MM.1S (cell line): ENCODE measurements around the gene KCNMA1.

Experiments
- DNase-seq: peaks from one replicate; pipeline ENCODE4 v3.0.0-alpha.2; 2015
- H2AFZ ChIP-seq: fragments of 300-600 bp; sonication (generic); 2 replicates; pipeline ENCODE4 v1.6.0; 2016; ENCODE audit warnings: antibody characterized with exemption, low read length
- H3F3A ChIP-seq: fragments of 300-600 bp; sonication (generic); 2 replicates; pipeline ENCODE4 v1.6.1; 2016; ENCODE audit warnings: mild to moderate bottlenecking, antibody characterized with exemption, low read length, moderate library complexity, mixed read lengths; ENCODE audit not compliant: insufficient read depth
- H3K27ac ChIP-seq: fragments of 300-600 bp; sonication (generic); 2 replicates; pipeline ENCODE4 v1.5.1; 2016; ENCODE audit warnings: mild to moderate bottlenecking, low read length
- H3K27me3 ChIP-seq: fragments of 300-600 bp; sonication (generic); replicated peaks from 2 replicates; pipeline ENCODE4 v1.6.0; 2016; ENCODE audit warnings: low read length; ENCODE audit not compliant: insufficient read depth
- H3K36me3 ChIP-seq: fragments of 300-600 bp; sonication (generic); replicated peaks from 2 replicates; pipeline ENCODE4 v1.6.1; 2016; ENCODE audit warnings: mild to moderate bottlenecking, low read length, mixed read lengths; ENCODE audit not compliant: insufficient read depth
- H3K4me1 ChIP-seq: fragments of 300-600 bp; sonication (generic); 2 replicates; pipeline ENCODE4 v1.6.1; 2016; ENCODE audit warnings: low read length, mixed read lengths
- H3K4me2 ChIP-seq: fragments of 300-600 bp; sonication (generic); 2 replicates; pipeline ENCODE4 v1.6.0; 2016; ENCODE audit warnings: low read depth, low read length
- H3K4me3 ChIP-seq: fragments of 300-600 bp; sonication (generic); 2 replicates; pipeline ENCODE4 v1.5.1; 2016; ENCODE audit warnings: low read length, mixed read lengths
- H3K79me2 ChIP-seq: fragments of 300-600 bp; sonication (generic); 2 replicates; pipeline ENCODE4 v1.6.1; 2016; ENCODE audit warnings: mixed run types, low read length, mixed read lengths
- H3K9ac ChIP-seq: fragments of 300-600 bp; sonication (generic); 2 replicates; pipeline ENCODE4 v1.6.1; 2016; ENCODE audit warnings: low read length, mixed read lengths
- H3K9me2 ChIP-seq: fragments of 300-600 bp; sonication (generic); replicated peaks from 2 replicates; pipeline ENCODE4 v1.6.1; 2016; ENCODE audit warnings: mild to moderate bottlenecking, low read length, mixed read lengths; ENCODE audit not compliant: insufficient read depth
- H3K9me3 ChIP-seq: fragments of 300-600 bp; sonication (generic); replicated peaks from 2 replicates; pipeline ENCODE4 v1.6.1; 2016; ENCODE audit warnings: mild to moderate bottlenecking, low read length, mixed read lengths; ENCODE audit not compliant: insufficient read depth
- H4K20me1 ChIP-seq: fragments of 300-600 bp; sonication (generic); 2 replicates; pipeline ENCODE4 v1.6.1; 2016; ENCODE audit warnings: mild to moderate bottlenecking, low read length, moderate library complexity, mixed read lengths; ENCODE audit not compliant: insufficient read depth
- CTCF ChIP-seq: fragments of 300-600 bp; sonication (generic); IDR thresholded peaks from 2 replicates; pipeline ENCODE4 v1.5.1; 2016; ENCODE audit warnings: antibody characterized with exemption, low read length, mixed read lengths
- EZH2 ChIP-seq: fragments of 300-600 bp; sonication (generic); optimal IDR thresholded peaks from 2 replicates; pipeline ENCODE3; 2017; ENCODE audit warnings: low read depth, mild to moderate bottlenecking, antibody characterized with exemption, low read length, mixed read lengths
- EZH2phosphoT487 ChIP-seq: fragments of 300-600 bp; sonication (generic); IDR thresholded peaks from 2 replicates; pipeline ENCODE4 v1.6.1; 2018; ENCODE audit warnings: antibody characterized with exemption, low read length

KCNMA1 gene

GRCh38 chr10:77383861-77384553, 253.6 kb downstream of the KCNMA1 start:
- Histone ChIP-seq H3K36me3 (no peaks in the 10 kb centered on the region), H2AFZ (no peak overlapping the region), H3K4me3 (no peak overlapping the region), H3K79me2 (no peaks in the 10 kb centered on the region), H3K4me1 (no peaks in the 10 kb centered on the region), H3K27ac (no peak overlapping the region), H3K9ac (no peak overlapping the region), H3F3A (no peaks in the 10 kb centered on the region), H3K4me2 (no peak overlapping the region), H3K9me2 (no peaks in the 10 kb centered on the region), H4K20me1 (no peaks in the 10 kb centered on the region), H3K27me3 (no peaks in the 10 kb centered on the region), H3K9me3 (no peaks in the 10 kb centered on the region)
- DNase-seq: no peak
- TF ChIP-seq EZH2 (no peak), EZH2phosphoT487 (no peak), CTCF (no peak)

GRCh38 chr10:77381750-77382149, 255.9 kb downstream of the KCNMA1 start:
- Histone ChIP-seq H3F3A (no peaks in the 10 kb centered on the region), H3K9me2 (no peaks in the 10 kb centered on the region), H3K27ac (no peak overlapping the region), H3K4me3 (no peak overlapping the region), H3K9ac (no peak overlapping the region), H3K36me3 (no peaks in the 10 kb centered on the region), H2AFZ (no peak overlapping the region), H3K4me1 (no peaks in the 10 kb centered on the region), H3K79me2 (no peaks in the 10 kb centered on the region), H4K20me1 (no peaks in the 10 kb centered on the region), H3K27me3 (no peaks in the 10 kb centered on the region), H3K4me2 (no peak overlapping the region), H3K9me3 (no peaks in the 10 kb centered on the region)
- DNase-seq: no peak
- TF ChIP-seq EZH2 (no peak), CTCF (no peak), EZH2phosphoT487 (no peak)

- no peak overlapping the region for H2AFZ ChIP-seq
Observed at GRCh38 chr10:77380723-77381122, 256.9 kb downstream of the KCNMA1 start.

More at GRCh38 chr10:77380723-77381122, 256.9 kb downstream of the KCNMA1 start:
- no peak overlapping the region for H3K27ac ChIP-seq
- no peak for DNase-seq
- no peaks in the 10 kb centered on the region for H3K36me3 ChIP-seq
- H3K79me2 ChIP-seq: no peaks in the 10 kb centered on the region
- TF ChIP-seq EZH2 (no peak), CTCF (no peak), EZH2phosphoT487 (no peak)
- H3K9me3 ChIP-seq: no peaks in the 10 kb centered on the region
- no peak overlapping the region for H3K9ac ChIP-seq
- no peaks in the 10 kb centered on the region for H4K20me1 ChIP-seq
- no peaks in the 10 kb centered on the region for H3K27me3 ChIP-seq
- no peaks in the 10 kb centered on the region for H3K9me2 ChIP-seq
- no peak overlapping the region for H3K4me2 ChIP-seq
- H3K4me1 ChIP-seq: no peaks in the 10 kb centered on the region
- H3K4me3 ChIP-seq: no peak overlapping the region
- H3F3A ChIP-seq: no peaks in the 10 kb centered on the region
